GM18519 (cell line): ENCODE results near the gene IQCK.

Source experiments
- ATAC-seq: cut with Tn5 transposase; IDR thresholded peaks from one replicate; pipeline ENCODE4 v1.9.1; 2021; ENCODE audit warnings: mild to moderate bottlenecking, moderate library complexity; ENCODE audit not compliant: unreplicated experiment, low FRiP score

IQCK gene

GRCh38 chr16:19853742-19854542 lies 135.9 kb downstream of the IQCK start:
- ATAC-seq = no peak

DNA sequence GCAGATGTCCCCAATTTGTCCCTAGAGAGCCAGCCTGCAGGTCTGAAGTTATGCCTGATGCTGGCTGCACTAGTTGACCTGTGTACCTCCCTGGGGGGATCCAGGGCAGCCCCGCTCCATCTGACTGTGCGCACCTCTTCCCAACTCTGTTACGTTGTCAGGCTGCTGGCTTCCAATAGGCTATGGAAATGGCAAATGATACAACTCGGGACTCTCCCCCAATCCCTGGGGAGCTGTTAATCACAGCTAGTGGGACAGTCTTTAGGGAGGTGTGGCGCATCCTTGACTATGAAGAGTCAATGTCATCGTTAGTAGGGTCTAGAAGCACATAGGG lies 136.4 kb downstream of the IQCK start:
- ATAC-seq = no peak

- no peak for ATAC-seq
Measured at GRCh38 chr16:19856120-19856519, 138.0 kb downstream of the IQCK start.

DNA sequence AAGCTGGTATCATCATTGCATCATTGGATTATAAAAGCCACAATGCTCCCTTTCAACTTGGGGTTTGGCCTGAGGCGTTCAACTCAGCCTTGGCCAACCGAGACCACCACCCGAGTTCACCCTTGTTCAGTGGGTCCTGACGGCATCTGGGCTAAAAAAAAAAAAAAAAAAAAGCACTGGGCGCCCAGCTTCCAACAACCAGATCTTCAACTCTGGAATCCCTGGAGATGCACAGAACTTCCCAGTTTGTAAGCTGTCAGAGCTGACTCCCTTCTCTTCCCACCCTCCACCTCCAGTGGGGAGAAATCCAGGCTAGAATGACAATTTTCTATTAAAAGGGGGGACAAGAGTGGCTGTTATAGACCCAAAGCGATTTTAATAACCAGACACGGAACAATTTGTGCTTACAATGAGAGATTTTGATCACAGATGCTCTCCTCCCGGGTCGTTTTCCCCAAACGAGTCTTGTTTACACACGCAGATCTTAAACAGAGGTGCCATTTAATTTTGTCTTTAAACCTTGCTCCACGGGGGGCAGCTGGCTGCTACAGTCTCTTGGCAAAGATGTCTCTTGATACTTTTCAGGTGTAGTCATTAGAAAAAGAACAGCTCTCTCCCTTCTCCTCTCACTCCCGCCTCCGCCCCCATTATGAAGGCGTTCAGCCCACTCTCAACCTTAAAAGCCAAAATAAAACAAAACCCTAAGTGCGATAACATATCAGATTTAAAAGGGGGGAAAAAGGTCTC lies 139.7 kb downstream of the IQCK start:
- ATAC-seq = no peak

- no peak for ATAC-seq
Measured at GRCh38 chr16:19858340-19859018, 140.4 kb downstream of the IQCK start.

DNA sequence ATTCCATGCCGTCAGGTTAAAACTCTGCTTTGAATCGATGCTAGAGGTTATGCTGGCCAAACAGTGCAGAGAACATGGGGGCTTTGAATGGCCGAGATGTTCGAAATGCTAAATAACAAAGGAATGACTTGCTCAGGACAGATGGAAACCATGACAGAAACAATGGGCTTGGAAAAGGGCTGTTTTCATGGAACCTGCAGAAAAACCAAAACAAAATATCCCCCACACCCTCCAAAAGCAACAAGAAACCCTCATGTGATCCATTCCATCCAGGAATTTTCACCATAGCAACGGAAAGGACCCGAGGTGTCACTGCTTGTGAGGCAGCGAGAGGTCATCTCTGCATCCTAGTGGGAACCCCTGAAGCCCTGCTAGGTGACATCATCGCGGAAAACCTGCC lies 141.1 kb downstream of the IQCK start:
- ATAC-seq = no peak

DNA sequence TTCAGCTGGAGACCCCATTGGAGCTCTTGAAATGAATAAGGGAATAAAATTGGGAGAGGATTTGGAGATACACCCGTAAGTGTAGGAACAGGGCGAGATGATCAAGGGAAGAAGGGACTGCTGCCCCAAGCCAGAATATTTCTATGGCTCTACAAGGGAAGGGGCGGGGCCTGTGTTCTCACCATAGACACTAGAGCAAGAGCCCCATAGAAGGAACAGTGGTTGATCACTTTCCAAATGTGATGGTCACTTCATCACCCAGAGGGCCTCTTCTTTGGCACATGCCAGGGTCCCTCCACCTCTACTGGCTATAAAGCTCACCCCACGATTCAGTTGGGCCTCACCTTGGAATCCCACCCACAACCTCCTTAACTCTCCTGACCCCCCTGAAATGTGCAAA lies 141.5 kb downstream of the IQCK start:
- no peak for ATAC-seq

- no peak for ATAC-seq
Measured at GRCh38 chr16:19860166-19861041, 142.3 kb downstream of the IQCK start.

DNA sequence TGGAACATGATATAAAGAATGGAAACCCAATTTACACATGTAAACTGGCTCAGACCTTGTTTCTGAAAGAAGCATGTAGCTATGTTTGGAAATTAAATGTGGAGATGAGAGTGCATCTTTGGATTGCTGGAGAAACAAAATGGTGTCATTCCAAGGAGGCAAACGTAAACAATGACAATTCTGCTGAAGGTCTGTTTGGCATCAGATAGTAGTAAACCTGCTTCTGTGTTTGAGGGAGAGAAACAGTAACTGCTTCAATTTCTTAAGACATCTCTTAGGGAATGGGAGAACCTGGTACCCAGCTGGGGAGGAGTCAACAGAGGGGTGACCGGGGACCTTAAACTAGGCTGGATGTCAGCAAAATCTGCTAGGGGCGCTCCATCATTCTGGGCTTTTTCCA lies 143.1 kb downstream of the IQCK start:
- no peak for ATAC-seq

DNA sequence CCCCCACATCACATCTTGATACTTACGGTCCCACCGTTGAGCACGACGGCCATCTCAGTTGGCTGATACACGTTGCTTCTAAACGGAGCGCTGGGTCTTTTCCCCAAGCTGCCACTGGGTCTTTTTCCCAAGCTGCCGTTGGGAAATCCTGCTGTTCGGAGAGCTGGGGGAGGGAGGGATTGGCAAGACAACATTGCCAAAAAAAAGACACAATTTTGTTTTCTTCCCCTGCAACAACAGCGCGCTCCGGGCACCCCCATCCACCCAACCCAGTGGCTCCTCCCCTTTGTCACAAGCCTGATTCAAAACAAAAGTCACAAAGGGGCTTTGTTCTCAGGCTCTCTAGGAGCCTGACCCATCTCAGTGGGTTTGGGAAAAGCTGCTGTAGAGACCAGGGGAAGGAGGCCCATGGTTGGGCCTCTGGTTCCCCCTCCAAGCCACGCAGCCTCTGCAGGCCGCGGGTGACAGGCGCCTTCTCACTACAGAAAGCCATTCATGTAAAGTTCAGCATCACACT lies 143.8 kb downstream of the IQCK start:
- ATAC-seq = no peak

DNA sequence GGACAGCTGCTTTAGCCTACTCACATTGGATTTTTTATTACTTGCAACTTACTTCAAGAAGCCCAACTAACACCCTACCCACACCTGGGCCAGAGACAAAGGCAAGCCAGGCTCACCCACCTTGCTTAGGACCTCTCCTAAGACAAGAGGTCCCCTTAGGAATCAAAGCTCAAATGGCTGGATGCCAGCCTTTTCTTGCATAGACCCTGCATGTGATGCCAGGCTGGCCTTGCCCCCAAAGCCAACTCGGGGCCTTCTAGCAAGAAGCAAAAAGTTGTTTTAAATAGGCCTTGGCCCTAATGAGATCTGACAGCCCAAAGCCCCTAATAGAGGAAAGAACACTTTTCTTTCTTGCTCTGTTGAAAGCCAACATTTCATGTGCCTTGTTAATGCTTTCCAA lies 145.9 kb downstream of the IQCK start:
- no peak for ATAC-seq

GRCh38 chr16:19864566-19864965 lies 146.5 kb downstream of the IQCK start:
- ATAC-seq = no peak

GRCh38 chr16:19868421-19868820 lies 150.3 kb downstream of the IQCK start:
- no peak for ATAC-seq

DNA sequence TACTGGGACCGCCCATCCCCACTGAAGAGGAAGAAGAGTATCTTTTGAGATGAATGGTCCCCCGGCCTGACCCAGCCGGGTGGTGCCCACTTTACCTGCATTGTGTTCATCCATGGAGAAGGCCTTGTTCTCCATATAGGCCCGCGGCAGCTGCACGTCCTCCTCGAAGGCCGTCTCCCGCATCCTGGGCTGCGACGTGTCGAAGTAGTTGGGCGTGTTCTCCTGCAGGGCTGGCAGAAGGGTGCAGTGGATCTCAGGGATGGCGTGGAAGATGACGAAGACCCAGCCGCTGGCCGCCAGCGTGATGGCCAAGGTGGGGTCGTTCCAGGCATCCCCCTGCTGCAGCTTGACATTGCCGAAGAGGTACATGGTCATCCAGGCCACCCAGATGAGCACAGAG lies 153.7 kb downstream of the IQCK start:
- no peak for ATAC-seq

DNA sequence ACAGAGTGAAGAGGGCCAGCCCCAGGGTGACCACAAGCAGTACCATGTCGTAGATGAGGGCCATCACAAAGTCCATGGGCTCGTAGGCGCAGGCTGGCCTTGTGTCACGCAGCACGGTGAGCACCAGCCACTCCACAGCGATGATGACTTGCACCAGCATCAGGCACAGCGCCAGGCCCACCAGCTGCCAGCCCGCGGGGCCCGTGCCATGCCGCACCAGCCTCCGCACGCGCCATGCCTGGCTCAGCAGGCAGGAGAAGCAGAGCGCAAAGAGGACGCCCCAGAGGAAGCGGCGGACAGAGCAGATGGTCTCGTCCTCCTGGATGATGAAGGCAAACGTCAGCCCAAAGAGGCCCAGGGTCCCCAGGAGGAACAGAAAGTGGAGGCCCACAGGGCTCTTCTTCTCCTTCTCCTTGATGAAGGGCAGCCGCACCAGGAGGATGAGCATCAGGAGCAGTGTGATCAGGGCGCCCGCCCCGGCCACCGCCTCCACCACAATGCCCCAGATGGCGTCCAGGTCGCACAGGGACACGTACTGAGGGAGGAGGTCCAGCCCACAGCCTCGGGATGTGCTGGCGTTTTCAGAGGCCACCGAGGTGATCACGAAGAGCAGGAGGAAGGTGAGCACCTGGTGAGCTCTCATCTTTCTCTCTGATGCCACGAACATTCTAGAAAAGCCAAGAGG lies 154.2 kb downstream of the IQCK start:
- ATAC-seq = no peak

DNA sequence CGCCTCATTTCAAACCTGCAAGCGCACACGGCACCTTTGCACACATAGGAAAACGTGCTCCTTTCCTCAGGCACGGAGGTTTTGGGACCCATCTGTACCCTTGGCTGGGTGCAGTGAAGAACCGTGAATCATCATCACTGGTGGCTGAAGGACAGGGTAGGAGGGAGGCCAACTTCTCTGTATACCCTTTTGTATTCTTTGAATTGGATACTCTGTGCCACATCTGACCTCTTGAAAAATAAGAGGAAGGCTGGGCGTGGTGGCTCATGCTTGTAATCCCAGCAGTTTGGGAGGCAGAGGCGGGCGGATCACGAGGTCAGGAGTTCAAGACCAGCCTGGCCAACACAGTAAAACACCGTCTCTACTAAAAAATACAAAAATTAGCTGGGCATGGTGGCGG lies 154.9 kb downstream of the IQCK start:
- ATAC-seq = no peak

DNA sequence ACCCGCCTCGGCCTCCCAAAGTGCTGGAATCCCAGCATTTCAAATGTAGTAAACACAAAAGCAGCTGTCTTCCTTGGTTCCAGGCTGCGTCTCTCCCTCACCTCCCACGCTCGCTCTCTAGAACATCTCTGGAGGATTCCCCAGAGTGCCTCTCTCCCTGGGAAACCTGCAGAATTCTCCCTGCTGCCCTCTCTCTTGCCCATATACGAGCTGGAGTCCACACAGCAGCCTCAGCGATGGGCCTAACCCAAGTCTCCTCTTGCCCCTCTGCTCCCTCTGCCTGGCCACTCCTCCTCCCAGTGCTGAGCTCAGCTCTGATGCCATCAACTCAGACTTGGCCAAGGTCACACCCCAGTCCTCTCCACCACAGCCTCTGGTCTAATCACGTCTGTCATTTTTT lies 156.0 kb downstream of the IQCK start:
- ATAC-seq = no peak

DNA sequence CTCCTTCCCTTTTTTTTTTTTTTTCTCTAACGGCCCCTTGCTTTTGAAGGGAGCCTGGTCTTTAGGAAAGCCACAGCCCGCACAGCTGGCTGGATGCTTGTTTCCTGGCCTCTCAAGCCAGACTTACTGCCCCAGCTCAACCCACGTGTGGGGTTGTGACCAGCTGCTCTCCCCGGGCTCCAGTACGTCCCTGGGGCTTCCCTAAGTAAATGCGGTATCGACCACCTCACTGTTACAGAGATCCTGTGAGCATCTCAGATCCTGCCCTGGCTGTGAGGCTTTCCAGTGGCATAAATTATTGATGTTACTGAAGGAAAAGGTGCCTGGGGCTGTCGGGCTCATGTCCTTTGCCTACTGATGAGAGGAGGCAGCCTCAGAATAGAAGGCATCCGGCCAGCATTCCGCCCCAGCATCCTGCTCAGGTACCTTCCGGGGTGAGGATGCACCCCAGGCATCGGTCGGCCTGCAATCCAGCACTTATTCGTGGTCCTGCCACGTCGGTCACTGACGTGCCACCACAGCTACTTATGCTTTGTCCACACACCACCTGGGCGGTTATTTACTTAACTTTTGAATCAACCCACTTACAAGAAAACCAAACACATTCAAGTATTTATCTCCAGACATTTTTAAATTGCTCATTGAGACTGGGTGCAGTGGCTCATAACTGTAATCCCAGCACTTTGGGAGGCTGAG lies 156.9 kb downstream of the IQCK start:
- no peak for ATAC-seq

DNA sequence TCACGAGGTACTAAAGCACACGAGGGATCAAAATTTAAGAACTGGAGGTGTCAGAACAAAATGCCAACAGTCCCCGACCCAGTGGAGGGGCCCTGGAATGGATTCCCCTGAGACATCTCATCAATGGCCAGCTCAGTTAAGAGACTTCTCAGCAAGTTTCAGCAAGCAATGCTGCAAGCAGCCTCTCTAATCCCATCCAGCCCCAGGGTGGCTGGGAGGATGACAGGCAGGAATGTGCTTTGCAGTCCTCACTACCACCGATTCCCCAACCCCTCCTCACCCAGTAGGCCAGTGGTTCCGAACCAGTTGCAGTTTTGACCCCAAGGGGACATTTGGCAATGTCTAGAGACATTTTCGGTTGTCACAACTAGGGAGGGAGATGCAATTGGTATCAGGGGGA lies 157.8 kb downstream of the IQCK start:
- ATAC-seq = no peak
